Erythroblast (primary cell): ENCODE measurements around the gene SNX11.

Source experiments
- GATA1 ChIP-seq: IDR thresholded peaks from 2 replicates; pipeline ENCODE4 v1.6.1; 2011; ENCODE audit warnings: low read depth, mild to moderate bottlenecking, control low read depth, low read length, moderate library complexity
- POLR2A ChIP-seq: IDR thresholded peaks from 2 replicates; pipeline ENCODE4 v1.6.1; 2011; ENCODE audit warnings: mild to moderate bottlenecking, low read length

GRCh38 chr17:48081858-48082257 lies 25.7 kb upstream of the SNX11 start:
- TF ChIP-seq POLR2A (no peak), GATA1 (no peak)
